HG03095 (cell line): ENCODE data around the gene LAMA4.
"Not testable (repeated sequence)": the region's sequence is repeated elsewhere in the genome, so short reads cannot be mapped to it uniquely, and the experiment has no call there.

Experiments used
- ATAC-seq: cut with Tn5 transposase; IDR thresholded peaks from one replicate; pipeline ENCODE4 v1.9.1; 2021; ENCODE audit warnings: moderate library complexity; ENCODE audit not compliant: unreplicated experiment

The LAMA4 gene

DNA sequence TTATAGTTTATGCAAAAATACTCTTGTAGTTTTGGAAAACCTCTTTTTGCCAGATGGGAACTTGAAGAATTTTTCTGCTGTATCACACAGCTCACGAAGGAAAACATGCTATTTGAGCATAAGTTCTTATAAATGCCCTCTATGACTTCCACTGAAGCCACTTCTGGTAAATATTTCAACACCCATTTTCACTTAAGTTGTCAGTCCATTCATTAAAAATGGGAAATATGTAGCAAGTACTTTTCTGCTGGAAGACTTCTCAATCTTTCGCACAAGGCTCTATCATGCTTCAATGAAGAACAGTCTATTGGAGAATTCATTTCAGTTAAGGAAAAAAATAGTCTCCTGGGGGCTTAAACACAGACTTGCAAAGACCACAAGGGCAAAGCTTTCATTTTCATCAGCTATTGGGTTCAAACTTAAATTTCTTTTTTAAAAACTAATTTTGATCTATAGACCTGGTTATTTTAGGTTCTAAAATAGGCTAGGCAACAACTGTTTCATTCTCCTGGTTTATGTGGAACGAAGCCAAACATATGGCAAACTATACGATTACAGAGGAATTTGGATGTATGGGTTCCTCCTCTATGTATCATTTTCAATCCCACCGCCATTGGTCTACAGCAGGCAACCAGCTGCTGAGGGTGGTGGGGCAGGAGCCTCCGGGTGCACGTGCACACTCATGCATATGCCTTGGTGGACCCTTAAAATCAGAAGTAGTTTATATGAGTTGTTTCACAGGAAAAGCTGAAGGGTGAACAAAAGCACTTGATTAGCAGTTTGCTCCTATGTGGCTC is 38.7 kb downstream of the LAMA4 start:
- no peak for ATAC-seq

GRCh38 chr6:112214739-112215269 is 39.6 kb downstream of the LAMA4 start:
- ATAC-seq, result no peak

DNA sequence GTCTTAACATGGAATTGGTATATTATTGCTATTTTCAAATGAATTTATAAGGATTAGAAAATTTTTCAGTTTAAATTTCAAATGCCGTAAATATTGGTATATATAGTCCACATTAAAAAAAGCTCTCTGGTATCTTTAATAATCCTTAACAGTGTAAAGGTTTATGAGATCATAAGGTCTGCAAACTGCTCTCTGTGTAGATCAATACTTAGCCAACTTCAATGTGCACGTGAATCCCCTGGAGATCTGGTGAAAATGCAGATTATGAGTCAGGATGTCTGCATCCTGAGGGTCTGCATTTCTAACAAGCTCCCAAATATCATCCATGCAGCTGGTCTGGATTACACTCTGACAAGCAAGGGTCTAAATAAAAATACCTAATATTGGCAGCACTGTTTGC is 43.5 kb downstream of the LAMA4 start:
- ATAC-seq, result no peak

- ATAC-seq, result no peak
Measured at GRCh38 chr6:112209131-112209530, 45.2 kb downstream of the LAMA4 start.

DNA sequence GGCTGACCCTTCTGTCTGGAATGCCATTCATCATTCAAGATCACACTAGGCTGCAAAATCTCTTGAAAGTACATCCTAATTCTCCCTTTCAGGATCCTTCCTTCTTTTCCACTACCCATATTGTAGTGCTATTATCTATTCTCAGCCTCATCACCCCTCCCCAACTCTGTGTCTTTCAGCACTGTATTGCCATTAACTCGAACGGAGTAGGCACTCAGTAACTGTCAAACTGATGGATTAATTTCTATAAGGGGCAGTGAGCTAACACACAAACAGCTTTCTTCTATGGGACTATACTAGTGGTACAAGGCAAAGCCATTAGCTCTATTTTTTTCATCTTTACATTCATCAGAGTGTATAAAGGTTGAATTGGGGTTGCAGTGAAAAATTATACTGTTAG is 46.6 kb downstream of the LAMA4 start:
- ATAC-seq, result no peak

DNA sequence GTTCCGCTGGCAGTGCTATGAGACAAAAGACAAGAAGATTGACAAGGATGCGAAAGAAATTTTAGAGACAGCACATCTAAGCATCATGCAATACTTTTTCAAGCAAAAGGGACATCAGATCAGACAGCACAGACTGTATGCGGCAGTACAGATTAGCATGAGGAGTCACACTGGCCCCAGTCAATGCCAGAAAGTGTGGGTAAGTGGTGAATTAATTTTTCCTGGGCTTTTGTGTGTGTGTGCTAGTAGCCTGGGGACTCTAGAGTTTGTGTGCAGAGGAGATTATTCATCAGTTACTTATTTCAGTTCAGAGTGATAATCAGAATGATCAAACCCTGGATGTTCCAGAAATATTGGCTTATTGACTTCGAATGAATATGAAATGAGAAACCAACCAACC is 47.2 kb downstream of the LAMA4 start:
- ATAC-seq, result no peak

DNA sequence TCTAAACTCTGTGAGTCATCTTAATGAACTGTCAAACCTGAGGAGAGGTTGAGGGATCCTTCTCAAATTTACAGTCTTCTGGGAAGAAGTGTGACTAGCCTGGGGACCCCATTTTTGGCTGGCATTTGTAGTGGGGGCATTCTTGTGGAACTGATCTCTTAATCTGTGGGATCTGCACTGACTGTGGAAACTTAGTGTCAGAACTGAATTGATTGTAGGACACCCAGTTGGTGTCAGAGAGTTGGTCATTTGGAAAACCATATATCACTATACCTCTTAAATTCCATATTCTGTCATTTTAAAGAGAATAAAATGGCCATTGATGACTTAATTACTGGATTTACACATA is 48.3 kb downstream of the LAMA4 start:
- no peak for ATAC-seq

GRCh38 chr6:112205427-112206109 is 48.8 kb downstream of the LAMA4 start:
- no peak for ATAC-seq

DNA sequence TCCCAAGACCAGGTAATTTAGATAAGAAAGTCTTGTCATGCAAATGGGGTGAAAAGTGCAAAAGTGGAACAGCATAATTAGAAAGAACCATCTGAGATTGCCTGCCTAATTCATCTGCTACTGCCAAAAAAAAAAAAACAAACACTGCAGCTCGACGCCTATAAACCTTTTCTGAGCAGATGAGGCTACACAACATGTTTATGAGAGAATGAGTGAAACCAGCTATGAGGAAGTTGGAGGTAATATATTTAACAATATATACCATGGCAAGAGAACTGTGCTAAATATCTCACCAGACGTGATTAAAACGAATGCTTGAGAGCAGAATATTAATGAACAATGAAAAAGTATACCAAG is 50.0 kb downstream of the LAMA4 start:
- ATAC-seq, result no peak

- no peak for ATAC-seq
Measured at GRCh38 chr6:112203577-112204349, 50.6 kb downstream of the LAMA4 start.

GRCh38 chr6:112202639-112203341 is 51.6 kb downstream of the LAMA4 start:
- ATAC-seq, result peak; percentile 66

DNA sequence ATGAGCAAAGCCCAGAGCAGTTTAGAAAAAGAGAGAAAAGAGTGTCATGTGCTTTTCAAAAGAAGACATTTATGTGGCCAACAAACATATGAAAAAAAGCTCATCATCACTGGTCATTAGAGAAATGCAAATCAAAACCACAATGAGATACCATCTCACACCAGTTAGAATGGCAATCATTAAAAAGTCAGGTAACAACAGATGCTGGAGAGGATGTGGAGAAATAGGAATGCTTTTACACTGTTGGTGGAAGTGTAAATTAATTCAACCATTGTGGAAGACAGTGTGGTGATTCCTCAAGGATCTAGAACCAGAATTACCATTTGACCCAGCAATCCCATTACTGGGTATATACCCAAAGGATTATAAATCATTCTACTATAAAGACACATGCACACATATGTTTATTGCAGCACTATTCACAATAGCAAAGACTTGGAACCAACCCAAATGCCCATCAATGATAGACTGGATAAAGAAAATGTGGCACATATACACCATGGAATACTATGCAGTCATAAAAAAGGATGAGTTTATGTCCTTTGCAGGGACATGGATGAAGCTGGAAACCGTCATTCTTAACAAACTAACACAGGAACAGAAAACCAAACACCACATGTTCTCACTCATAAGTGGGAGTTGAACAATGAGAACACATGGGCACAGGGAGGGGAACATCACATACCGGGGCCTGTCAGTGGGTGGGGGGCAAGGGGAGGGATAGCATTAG is 54.0 kb downstream of the LAMA4 start:
- not testable (repeated sequence) for ATAC-seq

DNA sequence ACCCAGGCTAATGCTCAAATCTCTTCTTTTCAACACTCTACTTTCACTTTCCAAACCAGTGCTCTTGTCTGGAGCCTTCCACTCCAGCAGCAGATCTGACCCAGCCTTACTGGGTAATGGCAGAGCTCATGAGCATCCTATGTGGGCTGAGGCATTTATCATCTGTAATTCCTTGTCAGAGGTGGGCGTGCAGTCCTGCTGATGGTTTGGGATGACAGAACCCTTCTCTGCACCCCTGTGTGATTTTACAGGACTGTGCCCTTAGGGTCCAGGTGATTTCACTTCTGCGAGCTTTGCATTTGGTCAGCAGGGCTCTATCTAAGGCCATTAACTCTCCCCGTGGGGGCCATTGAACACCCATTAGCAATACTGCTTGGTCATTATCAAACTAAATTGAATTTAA is 55.4 kb downstream of the LAMA4 start:
- no peak for ATAC-seq

DNA sequence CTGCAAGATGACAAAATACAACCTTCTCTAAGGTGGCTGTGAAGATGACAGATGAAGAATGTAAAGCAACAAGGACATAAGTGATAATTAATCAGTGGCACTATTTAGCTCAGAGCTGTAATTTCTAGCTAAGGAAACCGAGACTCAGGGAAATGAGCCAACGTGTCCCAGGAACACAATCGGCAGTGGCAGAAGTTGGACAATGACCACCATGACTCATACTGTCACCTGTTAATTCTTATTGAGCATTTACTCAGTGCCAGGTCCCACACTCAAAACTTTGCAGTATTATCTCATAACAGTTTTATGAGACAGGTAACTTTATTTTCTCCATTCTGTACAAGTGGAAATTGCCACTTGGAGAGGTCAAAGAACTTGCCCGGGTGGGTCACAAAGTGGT is 55.8 kb downstream of the LAMA4 start:
- ATAC-seq, result no peak

- ATAC-seq, result no peak
Measured at GRCh38 chr6:112197636-112198035, 56.7 kb downstream of the LAMA4 start.

GRCh38 chr6:112196306-112196705 is 58.1 kb downstream of the LAMA4 start:
- ATAC-seq, result no peak

- ATAC-seq, result no peak
Measured at GRCh38 chr6:112195166-112195565, 59.2 kb downstream of the LAMA4 start.

DNA sequence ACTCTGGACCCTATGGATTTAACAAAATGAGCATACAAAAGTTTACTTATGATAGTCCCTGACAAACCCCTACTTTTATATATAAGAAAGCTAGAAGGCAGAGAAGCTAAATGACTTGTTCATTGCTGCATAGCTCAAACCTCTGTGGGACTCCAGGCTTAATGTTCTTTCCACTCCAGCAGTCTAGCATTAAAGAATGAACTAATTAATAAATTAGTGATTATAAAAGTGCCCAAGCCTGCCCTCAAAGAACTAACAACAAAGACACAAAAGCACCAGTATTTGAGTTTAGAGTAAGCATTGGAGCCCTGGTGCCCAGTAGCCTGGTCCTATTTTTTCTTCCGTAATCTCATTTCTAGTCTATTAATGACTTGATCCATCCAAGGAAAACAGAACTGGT is 59.9 kb downstream of the LAMA4 start:
- no peak for ATAC-seq

DNA sequence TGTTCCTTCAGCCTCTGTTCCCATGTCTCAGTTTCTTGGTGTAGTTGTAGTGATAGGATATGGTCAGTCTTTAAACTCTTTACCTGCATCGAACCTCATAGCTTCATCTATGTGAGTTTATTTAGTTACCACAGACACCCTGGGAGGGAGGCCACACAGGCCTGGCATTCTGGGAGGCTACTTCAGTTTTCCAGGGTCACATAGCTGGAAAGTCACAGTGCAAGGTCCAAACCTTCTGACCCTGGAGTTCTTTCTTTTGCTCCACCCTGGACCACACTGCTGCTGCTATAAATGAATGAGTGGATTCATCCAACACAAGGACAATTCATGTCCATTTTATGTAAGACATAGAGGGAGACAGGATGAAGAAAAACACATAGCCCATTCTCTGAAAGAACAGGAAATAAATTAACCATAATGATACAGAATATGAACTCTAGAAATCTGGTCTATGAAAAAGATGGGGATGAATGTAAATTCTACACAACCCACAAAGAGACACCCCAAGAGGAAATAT is 60.8 kb downstream of the LAMA4 start:
- ATAC-seq, result no peak

- ATAC-seq, result no peak
Measured at GRCh38 chr6:112193117-112193516, 61.2 kb downstream of the LAMA4 start.
